Activated T-cell treated with anti-CD3 and anti-CD28 coated beads for 1 hour (primary cell): ENCODE measurements around the gene STK35.
"Not testable (repeated sequence)": the region's sequence is repeated elsewhere in the genome, so short reads cannot be mapped to it uniquely, and the experiment has no call there.

Experiments
- DNase-seq: peaks from one replicate; pipeline ENCODE4 v3.0.0-alpha.2; 2020; ENCODE audit warnings: low read depth

STK35 gene

GRCh38 chr20:2163312-2163711 is 61.7 kb downstream of the STK35 start:
- DNase-seq: no peak

GRCh38 chr20:2163757-2164156 is 62.1 kb downstream of the STK35 start:
- no peak for DNase-seq

- DNase-seq: no peak
Measured at GRCh38 chr20:2164421-2164820, 62.8 kb downstream of the STK35 start.

GRCh38 chr20:2164966-2165365 is 63.3 kb downstream of the STK35 start:
- DNase-seq: no peak

GRCh38 chr20:2165871-2166270 is 64.2 kb downstream of the STK35 start:
- no peak for DNase-seq

GRCh38 chr20:2167112-2167511 is 65.5 kb downstream of the STK35 start:
- DNase-seq: no peak

GRCh38 chr20:2168946-2169345 is 67.3 kb downstream of the STK35 start:
- no peak for DNase-seq

GRCh38 chr20:2169456-2170088 is 67.9 kb downstream of the STK35 start:
- no peak for DNase-seq

GRCh38 chr20:2170404-2170803 is 68.8 kb downstream of the STK35 start:
- DNase-seq: no peak

- no peak for DNase-seq
Measured at GRCh38 chr20:2171266-2171790, 69.7 kb downstream of the STK35 start.

GRCh38 chr20:2171840-2172239 is 70.2 kb downstream of the STK35 start:
- DNase-seq: not testable (repeated sequence)

- DNase-seq: peak; percentile 60
Measured at GRCh38 chr20:2172305-2173175, 70.9 kb downstream of the STK35 start.

- no peak for DNase-seq
Measured at GRCh38 chr20:2173186-2173585, 71.6 kb downstream of the STK35 start.

GRCh38 chr20:2174067-2174466 is 72.4 kb downstream of the STK35 start:
- DNase-seq: no peak

GRCh38 chr20:2176946-2177345 is 75.3 kb downstream of the STK35 start:
- no peak for DNase-seq

GRCh38 chr20:2178318-2179232 is 76.9 kb downstream of the STK35 start:
- no peak for DNase-seq

GRCh38 chr20:2179233-2179580 is 77.6 kb downstream of the STK35 start:
- DNase-seq: no peak

- DNase-seq: no peak
Measured at GRCh38 chr20:2179949-2180348, 78.3 kb downstream of the STK35 start.

- no peak for DNase-seq
Measured at GRCh38 chr20:2183381-2183780, 81.8 kb downstream of the STK35 start.

- not testable (repeated sequence) for DNase-seq
Measured at GRCh38 chr20:2184933-2185332, 83.3 kb downstream of the STK35 start.

- DNase-seq: no peak
Measured at GRCh38 chr20:2195614-2196013, 94.0 kb downstream of the STK35 start.

GRCh38 chr20:2197166-2197565 is 95.5 kb downstream of the STK35 start:
- DNase-seq: no peak
